Stimulated activated effector memory CD8-positive, alpha-beta T cell treated with anti-CD3 and anti-CD28 coated beads, Interleukin-12 subunit alpha, Interleukin-12 subunit beta, amount 100 ng/mL, for 72 hours (primary cell): Measurements from ENCODE around the gene MYO9A.
A peak's percentile ranks its signal among the peaks of the same experiment; 100 is the strongest.
"Not testable (repeated sequence)": the region's sequence is repeated elsewhere in the genome, so short reads cannot be mapped to it uniquely, and the experiment has no call there.

Source experiments
- ATAC-seq: fragments of 150-1000 bp; cut with Tn5 transposase; 2 replicates; pipeline ENCODE4 v1.10.0; 2021
- DNase-seq, 2 donors: peaks; one replicate each; pipeline ENCODE4 v3.0.0; 2021 to 2022; ENCODE audit warnings: low spot score in 2 of 2
- H3K27ac Mint-ChIP-seq: one replicate; pipeline ENCODE4 v1.8.0; 2022; ENCODE audit warnings: mild to moderate bottlenecking, mixed read lengths
- H3K36me3 Mint-ChIP-seq: one replicate; pipeline ENCODE4 v1.8.0; 2022; ENCODE audit warnings: mild to moderate bottlenecking, mixed read lengths
- H3K4me1 Mint-ChIP-seq: one replicate; pipeline ENCODE4 v1.8.0; 2022; ENCODE audit warnings: mixed read lengths
- H3K4me3 Mint-ChIP-seq: one replicate; pipeline ENCODE4 v1.8.0; 2022; ENCODE audit warnings: mild to moderate bottlenecking, mixed read lengths
- H3K9me3 Mint-ChIP-seq: one replicate; pipeline ENCODE4 v1.8.0; 2022; ENCODE audit warnings: mixed read lengths

Gene MYO9A

GRCh38 chr15:72086010-72086697 is 31.8 kb downstream of the MYO9A start:
- no peak overlapping the region for H3K27ac Mint-ChIP-seq
- H3K9me3 Mint-ChIP-seq, result peaks cover 6% of the 10 kb centered on the region
- ATAC-seq (no peak), DNase-seq (no peak)
- H3K4me3 Mint-ChIP-seq, result no peak overlapping the region
- H3K4me1 Mint-ChIP-seq, result no peaks in the 10 kb centered on the region
- no peaks in the 10 kb centered on the region for H3K36me3 Mint-ChIP-seq

- Mint-ChIP-seq H3K9me3 (peaks cover 6% of the 10 kb centered on the region), H3K4me1 (peaks cover 21% of the 10 kb centered on the region), H3K4me3 (no peak overlapping the region), H3K27ac (no peak overlapping the region), H3K36me3 (peaks cover 6% of the 10 kb centered on the region)
- no peak for ATAC-seq
- no peak for DNase-seq
Measured at GRCh38 chr15:72082176-72082575, 35.8 kb downstream of the MYO9A start.

- no peak for DNase-seq
- peak; percentile 98 for ATAC-seq
- peaks cover 21% of the 10 kb centered on the region for H3K4me1 Mint-ChIP-seq
- no peak overlapping the region for H3K4me3 Mint-ChIP-seq
- H3K9me3 Mint-ChIP-seq, result peaks cover 6% of the 10 kb centered on the region
- peaks cover 9% of the 10 kb centered on the region for H3K36me3 Mint-ChIP-seq
- H3K27ac Mint-ChIP-seq, result peak overlapping the region; percentile 58
Measured at GRCh38 chr15:72078887-72079286, 39.1 kb downstream of the MYO9A start.

GRCh38 chr15:72077950-72078349 is 40.0 kb downstream of the MYO9A start:
- H3K27ac Mint-ChIP-seq, result peak overlapping the region; percentile 58
- no peak for DNase-seq
- no peaks in the 10 kb centered on the region for H3K9me3 Mint-ChIP-seq
- no peak for ATAC-seq
- H3K4me1 Mint-ChIP-seq, result peaks cover 21% of the 10 kb centered on the region
- peaks cover 9% of the 10 kb centered on the region for H3K36me3 Mint-ChIP-seq
- no peak overlapping the region for H3K4me3 Mint-ChIP-seq

- no peak overlapping the region for H3K4me3 Mint-ChIP-seq
- H3K27ac Mint-ChIP-seq, result no peak overlapping the region
- H3K36me3 Mint-ChIP-seq, result peaks cover 9% of the 10 kb centered on the region
- H3K9me3 Mint-ChIP-seq, result no peaks in the 10 kb centered on the region
- DNase-seq, result no peak
- ATAC-seq, result no peak
- peaks cover 30% of the 10 kb centered on the region for H3K4me1 Mint-ChIP-seq
Measured at GRCh38 chr15:72074335-72075060, 43.5 kb downstream of the MYO9A start.

GRCh38 chr15:72071448-72071825 is 46.5 kb downstream of the MYO9A start:
- not testable (repeated sequence) for H3K36me3 Mint-ChIP-seq, DNase-seq, H3K4me3 Mint-ChIP-seq, ATAC-seq, H3K9me3 Mint-ChIP-seq, H3K4me1 Mint-ChIP-seq, H3K27ac Mint-ChIP-seq

GRCh38 chr15:72070817-72071447 is 47.0 kb downstream of the MYO9A start:
- Mint-ChIP-seq H3K27ac (no peak overlapping the region), H3K36me3 (no peaks in the 10 kb centered on the region), H3K4me1 (peaks cover 10% of the 10 kb centered on the region), H3K9me3 (no peaks in the 10 kb centered on the region), H3K4me3 (no peak overlapping the region)
- no peak for ATAC-seq
- no peak for DNase-seq

- H3K9me3 Mint-ChIP-seq, result no peaks in the 10 kb centered on the region
- H3K27ac Mint-ChIP-seq, result no peak overlapping the region
- H3K4me1 Mint-ChIP-seq, result peaks cover 10% of the 10 kb centered on the region
- H3K4me3 Mint-ChIP-seq, result no peak overlapping the region
- DNase-seq, result no peak
- H3K36me3 Mint-ChIP-seq, result no peaks in the 10 kb centered on the region
- ATAC-seq, result no peak
Measured at GRCh38 chr15:72068856-72069255, 49.1 kb downstream of the MYO9A start.

- H3K27ac Mint-ChIP-seq, result no peak overlapping the region
Measured at GRCh38 chr15:72065801-72066200, 52.1 kb downstream of the MYO9A start.

GRCh38 chr15:72063186-72063585 is 54.8 kb downstream of the MYO9A start:
- Mint-ChIP-seq H3K27ac (no peak overlapping the region), H3K9me3 (peaks cover 3% of the 10 kb centered on the region), H3K4me1 (peaks cover 19% of the 10 kb centered on the region), H3K4me3 (no peak overlapping the region), H3K36me3 (no peaks in the 10 kb centered on the region)
- DNase-seq, result no peak
- no peak for ATAC-seq

More at GRCh38 chr15:72065801-72066200, 52.1 kb downstream of the MYO9A start:
- ATAC-seq (no peak), DNase-seq (no peak)
- H3K36me3 Mint-ChIP-seq, result no peaks in the 10 kb centered on the region
- no peak overlapping the region for H3K4me3 Mint-ChIP-seq
- peaks cover 21% of the 10 kb centered on the region for H3K4me1 Mint-ChIP-seq
- peaks cover 3% of the 10 kb centered on the region for H3K9me3 Mint-ChIP-seq

- ATAC-seq (no peak), DNase-seq (no peak)
- H3K27ac Mint-ChIP-seq, result no peak overlapping the region
Measured at GRCh38 chr15:72062319-72062718, 55.6 kb downstream of the MYO9A start.

GRCh38 chr15:72060687-72061250 is 57.2 kb downstream of the MYO9A start:
- Mint-ChIP-seq H3K9me3 (peaks cover 3% of the 10 kb centered on the region), H3K4me1 (peaks cover 26% of the 10 kb centered on the region), H3K36me3 (no peaks in the 10 kb centered on the region), H3K4me3 (no peak overlapping the region), H3K27ac (no peak overlapping the region)
- DNase-seq, result no peak
- ATAC-seq, result no peak

More at GRCh38 chr15:72062319-72062718, 55.6 kb downstream of the MYO9A start:
- H3K36me3 Mint-ChIP-seq, result no peaks in the 10 kb centered on the region
- H3K4me3 Mint-ChIP-seq, result no peak overlapping the region
- H3K4me1 Mint-ChIP-seq, result peaks cover 25% of the 10 kb centered on the region
- H3K9me3 Mint-ChIP-seq, result peaks cover 3% of the 10 kb centered on the region

GRCh38 chr15:72058585-72058984 is 59.4 kb downstream of the MYO9A start:
- Mint-ChIP-seq H3K4me1 (peaks cover 40% of the 10 kb centered on the region), H3K27ac (no peak overlapping the region), H3K4me3 (no peak overlapping the region), H3K9me3 (peaks cover 3% of the 10 kb centered on the region), H3K36me3 (no peaks in the 10 kb centered on the region)
- no peak for ATAC-seq
- no peak for DNase-seq

GRCh38 chr15:72057548-72058091 is 60.3 kb downstream of the MYO9A start:
- H3K4me1 Mint-ChIP-seq, result peaks cover 40% of the 10 kb centered on the region
- H3K27ac Mint-ChIP-seq, result no peak overlapping the region
- DNase-seq, result no peak
- no peak overlapping the region for H3K4me3 Mint-ChIP-seq
- peaks cover 3% of the 10 kb centered on the region for H3K9me3 Mint-ChIP-seq
- no peak for ATAC-seq
- no peaks in the 10 kb centered on the region for H3K36me3 Mint-ChIP-seq

- peaks cover 28% of the 10 kb centered on the region for H3K4me1 Mint-ChIP-seq
- H3K27ac Mint-ChIP-seq, DNase-seq, H3K4me3 Mint-ChIP-seq, ATAC-seq, H3K36me3 Mint-ChIP-seq, H3K9me3 Mint-ChIP-seq: not testable (repeated sequence)
Measured at GRCh38 chr15:72056217-72056616, 61.7 kb downstream of the MYO9A start.
